C4-2B (cell line): ENCODE data around the gene STARD4.

Source experiments
- H3K27ac ChIP-seq: fragments of 450-650 bp; 2 replicates; pipeline ENCODE4 v1.5.1; 2017
- CTCF ChIP-seq: fragments of 450-650 bp; conservative IDR thresholded peaks from 2 replicates; pipeline ENCODE4 v1.5.1; 2017; ENCODE audit warnings: mild to moderate bottlenecking
- ZFX ChIP-seq: fragments of 450-650 bp; IDR thresholded peaks from 2 replicates; pipeline ENCODE4 v1.6.1; 2017

STARD4 gene

GRCh38 chr5:111472096-111472495, 40.2 kb downstream of the STARD4 start:
- no peak overlapping the region for H3K27ac ChIP-seq
- no peak for TF ChIP-seq ZFX
- no peak for TF ChIP-seq CTCF

- H3K27ac ChIP-seq: no peak overlapping the region
- TF ChIP-seq CTCF (no peak; the same call in 1 of the 2 replicates), ZFX (no peak)
Measured at GRCh38 chr5:111469903-111470302, 42.4 kb downstream of the STARD4 start.

- TF ChIP-seq ZFX: no peak
- no peak for TF ChIP-seq CTCF
Measured at GRCh38 chr5:111469293-111469896, 42.9 kb downstream of the STARD4 start.

GRCh38 chr5:111463311-111463710, 49.0 kb downstream of the STARD4 start:
- no peak overlapping the region for H3K27ac ChIP-seq
- TF ChIP-seq ZFX (no peak), CTCF (no peak)

More at GRCh38 chr5:111469293-111469896, 42.9 kb downstream of the STARD4 start:
- H3K27ac ChIP-seq: no peak overlapping the region

- no peak overlapping the region for H3K27ac ChIP-seq
- no peak for TF ChIP-seq ZFX
- TF ChIP-seq CTCF: no peak
Measured at GRCh38 chr5:111461934-111462333, 50.4 kb downstream of the STARD4 start.

GRCh38 chr5:111461255-111461671, 51.1 kb downstream of the STARD4 start:
- no peak overlapping the region for H3K27ac ChIP-seq
- TF ChIP-seq ZFX (no peak), CTCF (peak; percentile 22)

- TF ChIP-seq CTCF (no peak), ZFX (no peak)
- no peak overlapping the region for H3K27ac ChIP-seq
Measured at GRCh38 chr5:111454776-111455175, 57.6 kb downstream of the STARD4 start.
